Measurements from ENCODE around the gene RAPGEF5.

Gene RAPGEF5

DNA sequence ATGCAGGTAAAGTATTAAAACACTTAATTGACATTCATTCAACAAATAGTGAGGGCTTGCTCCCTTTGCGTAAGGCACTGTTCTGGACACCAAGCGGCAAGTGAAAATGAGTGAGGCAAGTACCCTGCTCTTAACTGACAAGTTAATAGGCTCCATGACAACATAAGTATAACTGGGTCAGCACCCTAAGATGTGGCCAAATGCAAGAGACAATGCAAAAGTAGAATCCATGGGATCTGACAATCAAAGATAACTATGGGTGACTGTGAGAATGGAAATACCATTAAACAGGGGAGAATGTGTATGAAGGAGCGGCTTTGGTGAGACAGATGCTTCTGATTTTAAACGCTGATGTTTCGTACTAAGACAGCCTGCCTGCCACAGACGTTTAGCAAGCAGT, 160.5 kb downstream of the RAPGEF5 start:
- TF ChIP-seq, protein P1, sequence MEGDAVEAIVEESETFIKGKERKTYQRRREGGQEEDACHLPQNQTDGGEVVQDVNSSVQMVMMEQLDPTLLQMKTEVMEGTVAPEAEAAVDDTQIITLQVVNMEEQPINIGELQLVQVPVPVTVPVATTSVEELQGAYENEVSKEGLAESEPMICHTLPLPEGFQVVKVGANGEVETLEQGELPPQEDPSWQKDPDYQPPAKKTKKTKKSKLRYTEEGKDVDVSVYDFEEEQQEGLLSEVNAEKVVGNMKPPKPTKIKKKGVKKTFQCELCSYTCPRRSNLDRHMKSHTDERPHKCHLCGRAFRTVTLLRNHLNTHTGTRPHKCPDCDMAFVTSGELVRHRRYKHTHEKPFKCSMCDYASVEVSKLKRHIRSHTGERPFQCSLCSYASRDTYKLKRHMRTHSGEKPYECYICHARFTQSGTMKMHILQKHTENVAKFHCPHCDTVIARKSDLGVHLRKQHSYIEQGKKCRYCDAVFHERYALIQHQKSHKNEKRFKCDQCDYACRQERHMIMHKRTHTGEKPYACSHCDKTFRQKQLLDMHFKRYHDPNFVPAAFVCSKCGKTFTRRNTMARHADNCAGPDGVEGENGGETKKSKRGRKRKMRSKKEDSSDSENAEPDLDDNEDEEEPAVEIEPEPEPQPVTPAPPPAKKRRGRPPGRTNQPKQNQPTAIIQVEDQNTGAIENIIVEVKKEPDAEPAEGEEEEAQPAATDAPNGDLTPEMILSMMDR (IDR thresholded peaks at IDR 0.05; ENCODE audit: low read depth, low read length) = no peak
- H3K9me3 ChIP-seq (ENCODE audit: severe bottlenecking) = no peaks in the 10 kb centered on the region
- no peak for DNase-seq
- peaks cover 9% of the 10 kb centered on the region for H3K36me3 ChIP-seq
- H3K27ac ChIP-seq = no peak overlapping the region
- H3K4me3 ChIP-seq (ENCODE audit: low read depth, low read length) = no peak overlapping the region
- H3K27me3 ChIP-seq (ENCODE audit: insufficient read depth, low read depth, severe bottlenecking) = no peaks in the 10 kb centered on the region

DNA sequence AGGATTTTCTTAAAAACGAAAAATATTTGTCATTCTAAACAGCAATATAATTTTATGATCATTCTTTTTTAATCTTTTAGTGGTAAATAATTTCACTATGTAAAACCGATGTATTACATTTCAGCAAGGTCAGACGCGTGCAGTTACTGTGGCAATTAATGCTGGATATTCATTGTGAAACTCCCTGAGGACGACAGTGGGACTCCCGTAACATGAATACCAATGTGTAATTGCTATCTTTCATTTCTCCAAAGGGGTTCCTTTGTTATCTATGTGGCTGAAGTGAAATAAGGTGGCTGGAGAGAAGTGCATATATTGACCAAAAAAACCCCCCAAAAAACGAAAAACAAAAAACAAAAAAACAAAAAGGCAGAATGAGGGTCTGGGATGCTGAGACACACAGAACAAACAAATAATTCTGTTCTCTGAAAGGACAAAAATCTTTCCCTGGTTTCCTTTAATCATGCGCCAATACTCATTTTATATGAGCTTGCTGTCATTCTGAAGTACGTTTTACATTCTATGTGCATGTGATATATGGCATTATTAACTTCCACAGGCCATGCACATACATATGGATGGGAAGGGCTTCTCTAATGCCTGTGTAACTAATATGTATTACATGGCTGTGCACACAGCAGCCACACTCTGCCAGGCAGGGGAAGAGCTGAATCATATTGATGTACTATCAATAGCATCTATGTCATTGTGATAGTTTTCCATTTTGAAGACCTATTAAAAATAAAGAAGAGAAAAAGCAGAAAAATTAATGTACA, 161.4 kb downstream of the RAPGEF5 start:
- H3K36me3 ChIP-seq = peaks cover 9% of the 10 kb centered on the region
- H3K27me3 ChIP-seq (ENCODE audit: insufficient read depth, low read depth, severe bottlenecking) = no peaks in the 10 kb centered on the region
- no peak overlapping the region for H3K27ac ChIP-seq
- no peak overlapping the region for H3K4me3 ChIP-seq (ENCODE audit: low read depth, low read length)
- no peak for DNase-seq
- TF ChIP-seq, protein P1 (IDR thresholded peaks at IDR 0.05; ENCODE audit: low read depth, low read length) = no peak
- no peaks in the 10 kb centered on the region for H3K9me3 ChIP-seq (ENCODE audit: severe bottlenecking)

- Histone ChIP-seq H3K36me3 (peaks cover 17% of the 10 kb centered on the region), H3K4me3 (ENCODE audit: low read depth, low read length) (no peak overlapping the region), H3K27ac (no peak overlapping the region), H3K27me3 (ENCODE audit: insufficient read depth, low read depth, severe bottlenecking) (no peaks in the 10 kb centered on the region), H3K9me3 (ENCODE audit: severe bottlenecking) (no peaks in the 10 kb centered on the region)
- DNase-seq = peak; percentile 31
- TF ChIP-seq, protein P1 (IDR thresholded peaks at IDR 0.05; ENCODE audit: low read depth, low read length) = no peak
These were observed 162.2 kb downstream of the RAPGEF5 start for GRCh38 chr7:22194658-22195273.

DNA sequence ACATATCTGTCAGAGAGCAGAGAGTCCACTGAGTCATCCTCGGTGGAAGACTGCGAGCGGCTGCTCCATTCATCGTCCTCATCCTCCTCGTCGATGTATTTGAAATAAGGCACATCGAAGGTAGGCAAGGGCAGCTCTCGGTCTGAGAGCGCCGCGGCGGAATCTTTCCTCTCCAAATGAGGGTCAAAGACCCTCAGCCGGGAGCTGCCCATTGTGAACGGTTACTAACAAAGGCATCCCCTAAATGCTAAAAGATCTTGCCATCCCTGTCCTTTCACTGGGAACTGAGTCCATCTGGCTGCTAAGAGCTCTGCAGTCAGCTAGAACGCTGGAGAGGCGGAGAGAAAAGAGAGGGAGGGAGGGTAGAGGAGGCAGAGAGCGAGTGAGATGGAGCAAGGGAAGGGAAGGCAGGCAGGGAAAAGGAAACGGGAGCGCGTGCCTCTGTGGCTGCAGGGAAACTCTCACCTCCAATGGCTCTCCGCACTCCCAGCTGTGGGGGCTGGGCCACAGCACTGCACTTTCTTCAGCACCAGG, 163.4 kb downstream of the RAPGEF5 start:
- TF ChIP-seq, protein P1 (IDR thresholded peaks at IDR 0.05; ENCODE audit: low read depth, low read length) = no peak
- Histone ChIP-seq H3K4me3 (ENCODE audit: low read depth, low read length) (peak overlapping the region; percentile 67), H3K36me3 (peaks cover 22% of the 10 kb centered on the region), H3K27ac (peak overlapping the region; percentile 73), H3K9me3 (ENCODE audit: severe bottlenecking) (no peaks in the 10 kb centered on the region), H3K27me3 (ENCODE audit: insufficient read depth, low read depth, severe bottlenecking) (no peaks in the 10 kb centered on the region)
- DNase-seq = peak; percentile 76

DNA sequence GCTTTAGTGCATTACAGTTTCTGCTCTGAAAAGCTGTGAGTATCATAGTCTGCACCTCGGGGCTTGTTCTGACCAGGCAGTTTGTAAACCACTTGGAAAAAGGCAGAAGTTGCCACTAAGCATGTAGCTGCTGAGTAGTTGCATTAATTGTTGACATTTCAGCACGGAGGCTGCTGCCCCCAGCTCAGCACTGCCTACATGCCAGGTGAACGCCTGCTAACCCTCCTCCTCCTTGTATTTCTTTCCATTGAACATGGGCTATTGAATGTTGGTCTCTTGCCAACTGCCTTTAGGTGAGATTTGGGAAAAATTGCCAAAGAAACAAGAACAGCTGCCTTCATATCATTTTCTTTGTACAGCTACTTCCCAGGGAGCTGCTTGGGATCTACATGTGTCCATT, 164.2 kb downstream of the RAPGEF5 start:
- TF ChIP-seq, protein P1 (IDR thresholded peaks at IDR 0.05; ENCODE audit: low read depth, low read length) = no peak
- Histone ChIP-seq H3K4me3 (ENCODE audit: low read depth, low read length) (peak overlapping the region; percentile 67), H3K27me3 (ENCODE audit: insufficient read depth, low read depth, severe bottlenecking) (no peaks in the 10 kb centered on the region), H3K27ac (peak overlapping the region; percentile 73), H3K36me3 (peaks cover 28% of the 10 kb centered on the region), H3K9me3 (ENCODE audit: severe bottlenecking) (no peaks in the 10 kb centered on the region)
- DNase-seq = no peak

All from WERI-Rb-1 (cell line).